Measurements from ENCODE around the gene TRIM41. TPM values are rescaled to one million over a fixed set of nuclear protein-coding genes. Genes with fewer than 3 reads are reported as not detected.
A peak's percentile ranks its signal among the peaks of the same experiment; 100 is the strongest.
"Not testable (repeated sequence)": the region's sequence is repeated elsewhere in the genome, so short reads cannot be mapped to it uniquely, and the experiment has no call there.

TRIM41 gene
- polyA plus RNA-seq, 1 donor = 35.4 TPM

GRCh38 chr5:181246276-181247049 lies 23.4 kb downstream of the TRIM41 start:
- peak; percentile 86 for DNase-seq

- no peak for DNase-seq
These were observed 25.2 kb downstream of the TRIM41 start for GRCh38 chr5:181248277-181248676.

- no peak for DNase-seq
These were observed 32.2 kb downstream of the TRIM41 start for GRCh38 chr5:181255276-181255675.

- no peak for DNase-seq
These were observed 32.9 kb downstream of the TRIM41 start for GRCh38 chr5:181255836-181256578.

GRCh38 chr5:181258576-181258975 lies 35.5 kb downstream of the TRIM41 start:
- DNase-seq = no peak

- DNase-seq = no peak
These were observed 36.2 kb downstream of the TRIM41 start for GRCh38 chr5:181259283-181259682.

- DNase-seq = no peak
These were observed 37.1 kb downstream of the TRIM41 start for GRCh38 chr5:181259974-181260719.

- DNase-seq = peak; percentile 91
These were observed 37.7 kb downstream of the TRIM41 start, which contains the start of gene TRIM52 for GRCh38 chr5:181260720-181261319. TRIM52 (minus strand) TSS chr5:181261143; CDS start chr5:181260813, 330 bp downstream.

GRCh38 chr5:181261320-181262049 lies 38.4 kb downstream of the TRIM41 start:
- DNase-seq = peak; percentile 70

GRCh38 chr5:181263633-181264032 lies 40.6 kb downstream of the TRIM41 start:
- DNase-seq = no peak

- DNase-seq = no peak
These were observed 42.1 kb downstream of the TRIM41 start for GRCh38 chr5:181265092-181265671.

- not testable (repeated sequence) for DNase-seq
These were observed 44.3 kb downstream of the TRIM41 start for GRCh38 chr5:181267291-181267904.

- not testable (repeated sequence) for DNase-seq
These were observed 44.8 kb downstream of the TRIM41 start for GRCh38 chr5:181267907-181268306.

GRCh38 chr5:181271081-181271480 lies 48.0 kb downstream of the TRIM41 start:
- DNase-seq = no peak

- not testable (repeated sequence) for DNase-seq
These were observed 50.3 kb downstream of the TRIM41 start for GRCh38 chr5:181273433-181273744.

GRCh38 chr5:181280251-181280762 lies 57.2 kb downstream of the TRIM41 start:
- DNase-seq = no peak

- no peak for DNase-seq
These were observed 58.2 kb downstream of the TRIM41 start for GRCh38 chr5:181281077-181281983.

- DNase-seq = no peak
These were observed 58.9 kb downstream of the TRIM41 start for GRCh38 chr5:181281984-181282316.

- DNase-seq = not testable (repeated sequence)
These were observed 59.3 kb downstream of the TRIM41 start for GRCh38 chr5:181282415-181282814.
